ENCODE results near the gene EREG. TPM values are rescaled to one million over a fixed set of nuclear protein-coding genes. Genes with fewer than 3 reads are reported as not detected.

The EREG gene
- total RNA-seq, 2 experiments from 2014 or later: not detected

- no peaks in the 10 kb centered on the region for H3K4me1 Mint-ChIP-seq (ENCODE audit: low read depth)
- H3K27me3 Mint-ChIP-seq (ENCODE audit: low read depth): peaks cover 24% of the 10 kb centered on the region
- no peak overlapping the region for H3K4me3 Mint-ChIP-seq
- H3K27ac Mint-ChIP-seq: no peak overlapping the region
- ChIA-PET CTCF (interaction anchor here (1.1 kb wide), 1 partner anchor 38 kb away, joined by 4 read pairs; no protein-coding TSS in a partner anchor), POLR2A (no interaction called here)
- H3K36me3 Mint-ChIP-seq (ENCODE audit: low read depth): no peaks in the 10 kb centered on the region
- DNase-seq (no peak), ATAC-seq (no peak)
- no peaks in the 10 kb centered on the region for H3K9me3 Mint-ChIP-seq (ENCODE audit: insufficient read depth)
Observed at GRCh38 chr4:74357965-74358364, 7.0 kb upstream of the EREG start.

GRCh38 chr4:74361671-74362070 lies 3.3 kb upstream of the EREG start:
- no peak overlapping the region for H3K4me3 Mint-ChIP-seq
- POLR2A ChIA-PET: no interaction called here
- H3K27ac Mint-ChIP-seq: no peak overlapping the region
- H3K9me3 Mint-ChIP-seq (ENCODE audit: insufficient read depth): no peaks in the 10 kb centered on the region
- H3K27me3 Mint-ChIP-seq (ENCODE audit: low read depth): peaks cover 40% of the 10 kb centered on the region
- CTCF ChIA-PET: no interaction called here
- ATAC-seq (no peak), DNase-seq (no peak)
- peaks cover 12% of the 10 kb centered on the region for H3K4me1 Mint-ChIP-seq (ENCODE audit: low read depth)
- H3K36me3 Mint-ChIP-seq (ENCODE audit: low read depth): no peaks in the 10 kb centered on the region

- H3K4me3 Mint-ChIP-seq: no peak overlapping the region
- H3K36me3 Mint-ChIP-seq (ENCODE audit: low read depth): no peaks in the 10 kb centered on the region
- peaks cover 12% of the 10 kb centered on the region for H3K4me1 Mint-ChIP-seq (ENCODE audit: low read depth)
- no peak overlapping the region for H3K27ac Mint-ChIP-seq
- DNase-seq (no peak), ATAC-seq (no peak)
- ChIA-PET CTCF (no interaction called here), POLR2A (no interaction called here)
- no peaks in the 10 kb centered on the region for H3K9me3 Mint-ChIP-seq (ENCODE audit: insufficient read depth)
- H3K27me3 Mint-ChIP-seq (ENCODE audit: low read depth): peaks cover 38% of the 10 kb centered on the region
Observed at GRCh38 chr4:74362347-74362746, 2.6 kb upstream of the EREG start.

- peaks cover 12% of the 10 kb centered on the region for H3K4me1 Mint-ChIP-seq (ENCODE audit: low read depth)
- DNase-seq (no peak), ATAC-seq (no peak)
- ChIA-PET POLR2A (interaction anchor here (0.6 kb wide), 1 partner anchor 9 kb away, joined by 3 read pairs; no protein-coding TSS in a partner anchor), CTCF (interaction anchor here (1.6 kb wide), 1 partner anchor 136 kb away, joined by 4 read pairs; no protein-coding TSS in a partner anchor)
- H3K27ac Mint-ChIP-seq: no peak overlapping the region
- peaks cover 39% of the 10 kb centered on the region for H3K27me3 Mint-ChIP-seq (ENCODE audit: low read depth)
- H3K9me3 Mint-ChIP-seq (ENCODE audit: insufficient read depth): no peaks in the 10 kb centered on the region
- no peaks in the 10 kb centered on the region for H3K36me3 Mint-ChIP-seq (ENCODE audit: low read depth)
- H3K4me3 Mint-ChIP-seq: no peak overlapping the region
Observed at GRCh38 chr4:74364256-74364651, 691 bp upstream of the EREG start.

GRCh38 chr4:74365761-74366160 lies 816 bp downstream of the EREG start:
- Mint-ChIP-seq H3K4me3 (no peak overlapping the region), H3K4me1 (ENCODE audit: low read depth) (peaks cover 12% of the 10 kb centered on the region), H3K27me3 (ENCODE audit: low read depth) (peaks cover 37% of the 10 kb centered on the region), H3K9me3 (ENCODE audit: insufficient read depth) (no peaks in the 10 kb centered on the region), H3K27ac (no peak overlapping the region), H3K36me3 (ENCODE audit: low read depth) (no peaks in the 10 kb centered on the region)
- ChIA-PET POLR2A (no interaction called here), CTCF (interaction anchor here (0.8 to 1.1 kb wide), 2 partner anchors 305 to 307 kb away, joined by 3 to 5 read pairs; no protein-coding TSS in a partner anchor)
- ATAC-seq (no peak), DNase-seq (no peak)

- ATAC-seq (no peak), DNase-seq (no peak)
- ChIA-PET CTCF (interaction anchor here (0.8 kb wide), 1 partner anchor 305 kb away, joined by 5 read pairs; no protein-coding TSS in a partner anchor), POLR2A (no interaction called here)
- Mint-ChIP-seq H3K27ac (no peak overlapping the region), H3K9me3 (ENCODE audit: insufficient read depth) (no peaks in the 10 kb centered on the region), H3K36me3 (ENCODE audit: low read depth) (no peaks in the 10 kb centered on the region), H3K4me1 (ENCODE audit: low read depth) (peaks cover 12% of the 10 kb centered on the region), H3K4me3 (no peak overlapping the region), H3K27me3 (ENCODE audit: low read depth) (peaks cover 37% of the 10 kb centered on the region)
Observed at GRCh38 chr4:74366367-74366911, 1.5 kb downstream of the EREG start.

GRCh38 chr4:74367656-74368290 lies 2.8 kb downstream of the EREG start:
- ChIA-PET CTCF (no interaction called here), POLR2A (no interaction called here)
- Mint-ChIP-seq H3K9me3 (ENCODE audit: insufficient read depth) (no peaks in the 10 kb centered on the region), H3K36me3 (ENCODE audit: low read depth) (no peaks in the 10 kb centered on the region), H3K4me3 (no peak overlapping the region), H3K4me1 (ENCODE audit: low read depth) (peaks cover 12% of the 10 kb centered on the region), H3K27ac (no peak overlapping the region), H3K27me3 (ENCODE audit: low read depth) (peaks cover 34% of the 10 kb centered on the region)
- ATAC-seq (no peak), DNase-seq (no peak)

GRCh38 chr4:74368596-74368995 lies 3.7 kb downstream of the EREG start:
- CTCF ChIA-PET: no interaction called here
- no peaks in the 10 kb centered on the region for H3K36me3 Mint-ChIP-seq (ENCODE audit: low read depth)
- no peak for ATAC-seq
- H3K27me3 Mint-ChIP-seq (ENCODE audit: low read depth): peaks cover 30% of the 10 kb centered on the region
- H3K4me1 Mint-ChIP-seq (ENCODE audit: low read depth): peaks cover 12% of the 10 kb centered on the region
- no peak overlapping the region for H3K27ac Mint-ChIP-seq
- H3K4me3 Mint-ChIP-seq: no peak overlapping the region
- DNase-seq: no peak
- POLR2A ChIA-PET: no interaction called here
- no peaks in the 10 kb centered on the region for H3K9me3 Mint-ChIP-seq (ENCODE audit: insufficient read depth)

- H3K9me3 Mint-ChIP-seq (ENCODE audit: insufficient read depth): no peaks in the 10 kb centered on the region
- POLR2A ChIA-PET: no interaction called here
Observed at GRCh38 chr4:74369855-74370254, 4.9 kb downstream of the EREG start.

GRCh38 chr4:74370912-74371311 lies 6.0 kb downstream of the EREG start:
- no peaks in the 10 kb centered on the region for H3K4me1 Mint-ChIP-seq (ENCODE audit: low read depth)
- H3K9me3 Mint-ChIP-seq (ENCODE audit: insufficient read depth): no peaks in the 10 kb centered on the region
- H3K27ac Mint-ChIP-seq: no peak overlapping the region
- H3K27me3 Mint-ChIP-seq (ENCODE audit: low read depth): peaks cover 11% of the 10 kb centered on the region
- ATAC-seq (peak; percentile 79), DNase-seq (peak; percentile 41)
- CTCF ChIA-PET: interaction anchor here (1.0 to 2.7 kb wide), 6 partner anchors 27 to 305 kb away, joined by 3 to 9 read pairs (median 4); no protein-coding TSS in a partner anchor
- no peak overlapping the region for H3K4me3 Mint-ChIP-seq
- POLR2A ChIA-PET: no interaction called here
- H3K36me3 Mint-ChIP-seq (ENCODE audit: low read depth): no peaks in the 10 kb centered on the region

More at GRCh38 chr4:74369855-74370254, 4.9 kb downstream of the EREG start:
- H3K27ac Mint-ChIP-seq: no peak overlapping the region
- H3K36me3 Mint-ChIP-seq (ENCODE audit: low read depth): no peaks in the 10 kb centered on the region
- no peak overlapping the region for H3K4me3 Mint-ChIP-seq
- ATAC-seq: no peak
- CTCF ChIA-PET: interaction anchor here (1.4 to 2.7 kb wide), 2 partner anchors 162 to 306 kb away, joined by 4 to 9 read pairs; no protein-coding TSS in a partner anchor
- DNase-seq: no peak
- H3K27me3 Mint-ChIP-seq (ENCODE audit: low read depth): peaks cover 19% of the 10 kb centered on the region
- peaks cover 4% of the 10 kb centered on the region for H3K4me1 Mint-ChIP-seq (ENCODE audit: low read depth)

- ATAC-seq (no peak), DNase-seq (no peak)
- Mint-ChIP-seq H3K27me3 (ENCODE audit: low read depth) (peaks cover 2% of the 10 kb centered on the region), H3K4me1 (ENCODE audit: low read depth) (no peaks in the 10 kb centered on the region), H3K9me3 (ENCODE audit: insufficient read depth) (no peaks in the 10 kb centered on the region), H3K27ac (no peak overlapping the region), H3K36me3 (ENCODE audit: low read depth) (no peaks in the 10 kb centered on the region), H3K4me3 (no peak overlapping the region)
- POLR2A ChIA-PET: no interaction called here
- CTCF ChIA-PET: no interaction called here
Observed at GRCh38 chr4:74374128-74374527, 9.2 kb downstream of the EREG start.

- H3K27ac Mint-ChIP-seq: no peak overlapping the region
- no peaks in the 10 kb centered on the region for H3K36me3 Mint-ChIP-seq (ENCODE audit: low read depth)
- no peak overlapping the region for H3K4me3 Mint-ChIP-seq
- peaks cover 2% of the 10 kb centered on the region for H3K27me3 Mint-ChIP-seq (ENCODE audit: low read depth)
- H3K4me1 Mint-ChIP-seq (ENCODE audit: low read depth): no peaks in the 10 kb centered on the region
- ATAC-seq (no peak), DNase-seq (no peak)
- H3K9me3 Mint-ChIP-seq (ENCODE audit: insufficient read depth): no peaks in the 10 kb centered on the region
- ChIA-PET POLR2A (no interaction called here), CTCF (no interaction called here)
Observed at GRCh38 chr4:74374561-74375327, 9.8 kb downstream of the EREG start.

Measured in activated CD8-positive, alpha-beta T cell treated with anti-CD3 and anti-CD28 coated beads, Interleukin-2, amount 10 ng/mL, durations not matched to agents 7 days and 5 days (primary cell).